ENCODE data around the gene GATA5. TPM values are rescaled to one million over a fixed set of nuclear protein-coding genes. Genes with fewer than 3 reads are reported as not detected.
"Not testable (repeated sequence)": the region's sequence is repeated elsewhere in the genome, so short reads cannot be mapped to it uniquely, and the experiment has no call there.

GATA5 gene
- total RNA-seq, 1 experiment from 2014 or later = 1.6 TPM

DNA sequence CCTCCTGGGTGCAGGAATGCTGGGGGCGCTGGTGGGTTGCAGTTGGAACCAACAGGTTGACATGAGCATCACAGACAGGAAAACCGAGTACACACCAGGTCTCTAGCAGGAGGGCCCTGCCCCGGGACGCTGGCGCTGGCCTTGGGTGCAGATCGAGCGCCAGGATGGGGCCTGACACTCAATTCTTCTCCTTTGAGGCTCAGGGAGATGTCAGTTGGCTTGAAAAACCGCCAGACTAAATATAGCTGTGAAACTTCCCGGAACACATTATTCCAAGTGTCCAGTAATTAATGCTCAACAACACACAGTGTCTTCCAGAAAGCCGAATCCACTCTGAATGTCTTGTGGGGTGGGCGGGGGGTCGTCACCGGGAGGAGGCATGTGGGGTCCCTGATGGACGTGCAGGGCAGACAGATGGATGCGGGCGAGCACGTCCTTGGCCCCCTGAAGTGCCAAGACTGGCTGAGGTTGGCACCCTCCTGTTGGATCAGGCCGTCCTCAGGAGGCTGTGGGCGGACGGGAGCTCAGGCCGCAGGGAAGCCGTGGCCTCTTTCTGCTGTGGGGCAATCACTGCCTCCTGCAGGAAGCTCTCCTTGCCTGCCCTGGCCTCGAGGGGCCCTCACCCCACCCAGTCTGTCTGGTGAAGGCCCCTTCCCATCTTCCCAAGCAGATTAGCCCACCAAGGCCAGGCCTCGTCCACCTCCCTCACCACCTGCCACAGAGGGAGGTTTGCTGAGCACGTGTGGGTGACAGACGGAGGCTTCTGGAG, 19.4 kb upstream of the GATA5 start:
- Histone ChIP-seq H3K27me3 (no peaks in the 10 kb centered on the region), H3K36me3 (no peaks in the 10 kb centered on the region), H3K9me3 (no peaks in the 10 kb centered on the region), H3K4me3 (no peak overlapping the region)
- DNase-seq = no peak

DNA sequence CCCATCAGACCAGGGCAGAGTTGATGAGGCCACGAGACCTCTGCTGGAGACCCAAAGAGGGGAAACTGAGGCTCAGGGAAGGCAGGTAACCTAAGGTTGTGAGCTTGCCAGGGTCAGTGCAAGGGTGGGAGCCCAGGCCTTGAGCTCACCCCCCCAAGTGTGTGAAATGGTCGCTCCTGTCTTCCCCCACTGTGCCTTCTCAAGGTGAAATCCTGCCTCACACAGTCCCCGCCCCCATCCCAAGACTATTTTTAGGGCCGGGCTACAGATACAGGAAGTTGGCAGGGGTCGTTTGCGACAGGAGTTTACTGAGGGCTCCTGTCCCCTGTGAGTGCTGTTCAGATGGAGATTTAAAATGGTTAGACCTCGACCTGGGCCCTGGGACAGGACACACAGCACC, 18.7 kb upstream of the GATA5 start:
- no peak for DNase-seq
- H3K36me3 ChIP-seq = no peaks in the 10 kb centered on the region
- no peaks in the 10 kb centered on the region for H3K9me3 ChIP-seq
- H3K4me3 ChIP-seq = no peak overlapping the region
- no peaks in the 10 kb centered on the region for H3K27me3 ChIP-seq

DNA sequence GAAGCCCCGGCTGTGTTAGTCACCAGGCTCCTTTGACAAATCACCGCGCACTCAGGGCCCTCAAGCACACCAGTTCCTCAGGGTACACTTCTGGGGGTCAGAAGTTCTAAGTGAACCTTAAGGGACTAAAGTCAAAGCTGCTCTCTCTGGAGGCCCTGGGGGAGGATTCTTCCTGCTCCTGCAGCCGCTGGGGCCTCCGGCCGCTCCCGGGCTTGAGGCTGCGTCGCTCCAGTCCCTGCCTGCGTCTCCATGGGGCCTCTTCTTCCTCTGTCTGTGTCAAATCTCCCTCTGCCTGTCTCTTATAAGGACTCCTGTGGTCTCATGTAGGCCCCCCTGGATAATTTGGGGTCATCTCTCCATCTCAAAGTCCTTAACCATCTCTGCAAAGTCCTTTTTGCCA, 18.1 kb upstream of the GATA5 start:
- no peak for DNase-seq
- H3K9me3 ChIP-seq = no peaks in the 10 kb centered on the region
- H3K4me3 ChIP-seq = no peak overlapping the region
- no peaks in the 10 kb centered on the region for H3K27me3 ChIP-seq
- no peaks in the 10 kb centered on the region for H3K36me3 ChIP-seq

DNA sequence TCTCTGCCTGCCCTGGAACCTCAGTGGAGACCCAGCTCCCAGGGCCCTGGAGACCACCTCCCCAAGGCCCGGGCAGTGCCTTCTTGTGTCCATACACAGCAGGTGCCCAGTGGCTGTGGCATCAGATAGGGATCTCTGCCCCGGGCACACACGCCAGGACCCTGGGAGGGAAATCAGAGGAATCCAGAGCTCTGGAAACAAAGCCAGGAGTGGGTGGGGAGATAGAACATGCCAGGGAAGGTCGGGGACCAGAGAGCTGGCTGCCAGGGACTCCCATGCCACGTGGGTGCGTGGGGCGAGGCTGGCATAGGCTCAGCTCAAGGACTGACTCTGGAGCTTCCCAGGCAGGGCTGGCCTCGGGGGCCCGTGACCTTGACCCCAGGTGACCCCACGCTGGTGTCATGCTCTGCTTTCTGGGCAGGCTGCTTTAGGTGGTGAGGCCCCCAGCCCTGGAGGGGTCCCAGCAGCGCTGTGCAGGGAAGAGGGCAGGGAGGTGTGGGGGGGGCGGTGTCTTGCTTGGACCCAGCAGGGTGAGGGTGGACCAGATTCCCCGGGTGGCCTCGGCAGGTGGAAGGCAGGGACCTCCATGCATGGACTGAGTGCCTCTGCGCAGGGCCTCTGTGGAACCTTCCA, 17.6 kb upstream of the GATA5 start:
- Histone ChIP-seq H3K36me3 (no peaks in the 10 kb centered on the region), H3K27me3 (no peaks in the 10 kb centered on the region)
- DNase-seq = no peak

DNA sequence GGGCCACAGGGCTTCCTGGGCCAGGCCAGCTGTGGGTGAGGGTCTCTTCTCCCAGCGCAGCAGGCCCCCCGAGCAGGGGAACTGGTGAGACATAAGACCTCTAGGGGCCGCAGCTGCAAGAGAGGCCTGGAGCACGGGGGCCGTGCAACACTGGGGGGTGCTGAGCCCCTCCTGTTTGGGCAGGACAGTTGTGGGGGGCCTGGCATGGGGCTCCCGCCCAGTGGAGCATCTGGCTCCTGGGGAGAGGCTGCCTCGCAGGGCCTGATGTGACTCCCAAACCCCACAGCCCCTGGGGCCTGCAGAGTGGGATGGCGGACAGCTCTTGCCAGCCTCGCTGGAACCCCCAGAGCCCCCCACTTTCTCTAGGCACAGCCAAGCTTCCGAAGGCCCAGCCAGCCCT, 16.9 kb upstream of the GATA5 start:
- Histone ChIP-seq H3K4me3 (no peak overlapping the region), H3K9me3 (no peaks in the 10 kb centered on the region), H3K27me3 (no peaks in the 10 kb centered on the region), H3K36me3 (no peaks in the 10 kb centered on the region)
- no peak for DNase-seq

More for the DNA sequence above, 17.6 kb upstream of the GATA5 start:
- Histone ChIP-seq H3K9me3 (no peaks in the 10 kb centered on the region), H3K4me3 (no peak overlapping the region)

DNA sequence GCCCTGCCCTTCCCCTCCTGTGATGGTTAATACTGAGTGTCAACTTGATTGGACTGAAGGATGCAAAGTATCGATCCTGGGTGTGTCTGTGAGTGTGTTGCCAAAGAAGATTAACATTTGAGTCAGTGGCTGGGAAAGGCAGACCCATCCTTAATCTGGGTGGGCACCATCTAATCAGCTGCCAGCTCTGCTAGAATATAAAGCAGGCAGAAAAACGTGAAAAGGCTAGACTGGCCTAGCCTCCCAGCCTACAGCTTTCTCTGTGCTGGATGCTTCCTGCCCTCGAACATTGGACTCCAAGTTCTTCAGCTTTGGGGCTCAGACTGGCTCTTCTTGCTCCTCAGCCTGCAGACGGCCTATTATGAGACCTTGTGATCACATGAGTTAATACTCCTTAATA, 15.0 kb upstream of the GATA5 start:
- DNase-seq, H3K4me3 ChIP-seq, H3K36me3 ChIP-seq, H3K9me3 ChIP-seq, H3K27me3 ChIP-seq: not testable (repeated sequence)

DNA sequence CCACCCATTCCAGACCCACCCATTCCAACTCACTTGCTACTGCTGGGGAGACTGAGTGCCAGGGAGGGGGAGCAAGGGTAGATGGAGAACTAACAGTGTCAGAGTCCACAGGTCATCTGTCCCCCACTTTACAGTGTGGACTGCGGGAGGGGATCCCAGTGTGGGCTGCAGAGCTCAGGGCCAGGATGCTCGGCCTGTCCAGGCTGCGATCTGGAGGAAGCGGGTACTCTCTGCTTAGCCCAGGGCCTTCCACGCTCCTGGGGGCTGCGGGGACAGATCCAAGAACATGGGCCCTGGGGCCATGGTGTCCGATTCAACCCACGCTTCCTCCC, 14.1 kb upstream of the GATA5 start:
- no peak for DNase-seq
- Histone ChIP-seq H3K9me3 (no peaks in the 10 kb centered on the region), H3K36me3 (no peaks in the 10 kb centered on the region), H3K4me3 (no peak overlapping the region), H3K27me3 (no peaks in the 10 kb centered on the region)

DNA sequence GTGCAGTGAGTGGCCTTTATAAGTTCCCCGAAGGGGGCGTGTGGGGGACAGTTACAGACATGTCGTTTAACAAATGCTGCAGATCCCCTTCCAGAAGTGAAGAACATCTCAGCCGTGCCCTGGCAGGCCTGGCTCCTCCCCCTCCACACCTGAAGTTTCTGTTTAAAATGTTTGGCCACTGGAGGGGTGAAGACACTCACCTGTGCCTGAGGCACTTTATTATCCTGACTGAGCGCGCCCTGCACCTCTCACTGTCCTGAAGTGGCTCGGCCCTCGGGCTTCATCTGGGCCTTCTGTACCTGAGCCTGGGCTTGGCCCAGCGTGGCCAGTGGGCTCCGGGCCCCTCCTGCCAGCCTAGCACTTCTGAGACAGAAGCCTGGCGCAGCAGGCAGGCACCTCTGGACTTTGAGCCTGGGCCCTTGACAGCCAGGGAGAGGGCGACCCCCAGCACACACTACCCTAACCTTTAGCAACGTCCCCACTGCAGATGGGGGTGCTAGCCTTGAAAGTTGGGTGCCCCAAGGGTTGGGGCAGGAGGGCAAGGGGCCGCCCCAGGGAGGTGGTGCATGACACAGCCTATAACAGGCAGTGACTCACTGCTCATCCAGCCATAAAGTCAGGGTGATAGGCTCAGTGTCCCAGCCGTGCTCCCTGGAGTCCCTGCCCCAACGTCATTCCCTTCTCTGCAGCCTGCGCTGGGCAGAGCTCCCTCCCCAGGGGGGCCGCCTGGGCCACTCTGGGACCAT, 13.6 kb upstream of the GATA5 start:
- no peak overlapping the region for H3K4me3 ChIP-seq
- DNase-seq = peak; percentile 53
- H3K36me3 ChIP-seq = no peaks in the 10 kb centered on the region
- H3K27me3 ChIP-seq = no peaks in the 10 kb centered on the region
- no peaks in the 10 kb centered on the region for H3K9me3 ChIP-seq

DNA sequence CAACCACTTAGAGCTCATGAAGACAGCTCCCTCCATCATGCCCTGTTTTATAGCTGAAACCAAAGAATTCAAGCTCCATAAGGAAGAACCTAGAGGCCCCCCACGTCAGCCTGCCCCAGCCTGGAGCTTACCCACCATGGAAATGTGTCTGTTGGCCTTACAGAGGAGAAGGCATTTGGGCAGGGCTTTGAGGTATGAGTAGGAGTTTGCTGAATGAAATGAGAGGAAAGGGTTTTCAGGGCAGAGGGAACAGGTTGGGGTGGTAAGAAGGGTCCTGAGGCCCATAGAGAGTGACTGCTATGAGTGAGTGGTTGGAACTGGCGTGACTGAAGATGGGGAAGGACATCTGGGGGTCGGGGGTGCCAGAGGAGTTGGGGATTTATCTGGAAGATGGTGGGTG, 12.7 kb upstream of the GATA5 start:
- Histone ChIP-seq H3K36me3 (no peaks in the 10 kb centered on the region), H3K4me3 (no peak overlapping the region), H3K27me3 (no peaks in the 10 kb centered on the region), H3K9me3 (no peaks in the 10 kb centered on the region)
- DNase-seq = no peak

DNA sequence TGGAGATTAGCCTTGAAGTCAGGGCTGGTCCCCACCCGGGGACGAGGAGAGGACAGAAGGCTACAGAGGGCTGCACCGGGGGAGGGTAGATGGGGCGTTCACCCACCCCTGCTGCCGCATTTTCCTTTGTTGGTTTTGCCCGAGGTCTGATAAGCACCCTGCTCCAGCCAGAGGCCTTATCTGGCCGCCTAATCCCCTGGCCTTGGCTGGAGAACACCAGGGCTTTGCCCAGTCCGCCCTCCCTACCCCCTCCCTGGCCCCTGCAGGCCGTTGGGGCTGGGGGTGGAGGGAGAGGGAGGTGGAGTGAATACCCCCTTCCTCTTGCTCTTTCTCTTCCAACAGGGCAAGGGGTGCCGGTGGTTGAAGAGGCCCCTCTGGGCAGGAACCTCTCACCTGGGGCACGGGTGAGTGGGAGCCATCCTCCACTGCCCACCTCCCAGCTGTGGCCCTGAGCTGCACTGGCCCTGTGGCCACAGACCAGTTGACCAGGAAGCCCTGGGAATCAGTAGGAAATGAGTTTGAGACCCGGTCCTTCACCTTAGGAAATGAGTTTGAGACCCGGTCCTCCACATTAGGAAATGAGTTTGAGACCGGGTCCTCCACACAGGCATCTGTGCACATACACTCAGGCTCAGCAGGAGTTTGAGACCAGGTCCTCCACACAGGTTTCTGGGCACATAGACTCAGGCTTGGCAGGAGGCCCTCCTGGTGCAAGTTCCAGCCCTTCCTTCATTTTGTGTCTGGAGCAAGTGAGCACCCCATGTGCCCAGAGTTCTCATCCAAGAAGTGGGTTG, 12.0 kb upstream of the GATA5 start:
- H3K4me3 ChIP-seq = no peak overlapping the region
- DNase-seq = no peak
- H3K27me3 ChIP-seq = no peaks in the 10 kb centered on the region
- H3K9me3 ChIP-seq = no peaks in the 10 kb centered on the region
- no peaks in the 10 kb centered on the region for H3K36me3 ChIP-seq

DNA sequence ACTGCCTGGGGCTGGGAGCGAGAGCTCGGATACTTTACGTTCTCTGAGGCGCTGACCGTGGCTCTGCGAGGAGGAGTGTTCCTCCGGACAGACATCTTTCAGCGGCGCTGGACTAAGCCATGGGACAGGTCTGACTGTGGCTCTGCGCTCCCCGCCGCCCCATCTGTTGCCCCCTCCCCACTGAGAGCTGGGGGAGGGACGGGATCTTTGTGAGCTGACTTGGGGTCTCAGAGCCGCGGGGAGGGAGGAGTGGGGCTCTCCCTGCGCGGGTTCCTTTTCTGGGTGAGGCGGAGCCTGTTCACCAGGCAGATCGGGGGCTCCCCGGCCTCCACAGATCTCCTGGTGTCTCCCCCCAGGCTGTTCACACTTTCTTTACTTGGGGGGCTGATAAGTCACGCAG, 11.3 kb upstream of the GATA5 start:
- Histone ChIP-seq H3K36me3 (no peaks in the 10 kb centered on the region), H3K27me3 (no peaks in the 10 kb centered on the region), H3K9me3 (no peaks in the 10 kb centered on the region), H3K4me3 (no peak overlapping the region)
- no peak for DNase-seq

DNA sequence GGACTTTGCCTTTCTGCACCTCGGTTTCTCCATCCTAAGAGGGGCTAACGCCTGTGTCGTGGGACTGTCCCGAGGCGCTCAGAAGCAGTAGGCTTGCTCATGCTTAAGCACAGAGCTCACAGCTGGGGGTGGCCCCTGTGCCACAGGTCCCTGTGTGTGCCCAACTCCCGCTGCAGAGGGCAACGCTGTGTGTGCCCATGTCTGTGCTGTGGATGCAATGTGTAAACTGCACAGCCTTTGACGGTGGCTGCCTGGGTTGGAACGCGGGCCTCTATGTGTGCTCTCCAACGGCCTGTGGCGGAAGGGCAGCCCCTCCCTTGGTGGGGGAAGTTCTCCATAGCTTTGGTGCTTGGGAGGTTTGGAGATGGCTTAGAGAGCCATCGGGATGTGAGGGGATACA, 10.7 kb upstream of the GATA5 start:
- DNase-seq = no peak
- no peaks in the 10 kb centered on the region for H3K27me3 ChIP-seq

DNA sequence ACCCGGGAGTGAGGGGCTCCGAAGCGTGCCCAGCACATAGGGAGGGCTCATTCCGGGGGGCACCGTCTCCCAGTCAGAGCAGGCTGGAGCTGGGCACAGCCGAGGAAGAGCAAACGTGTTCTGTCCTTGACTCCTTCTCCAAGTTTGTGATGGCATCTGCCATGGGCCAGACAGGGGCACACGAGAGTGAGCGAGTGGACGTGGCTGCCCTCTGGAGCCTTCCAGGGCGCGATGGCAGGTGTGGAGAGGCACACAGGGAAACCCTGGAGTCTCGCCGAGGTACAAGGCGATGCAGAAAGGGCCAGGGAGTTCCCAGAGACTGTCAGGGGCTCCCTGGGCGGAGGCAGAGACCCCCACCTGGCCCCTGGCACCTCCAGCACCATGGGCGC, 9.9 kb upstream of the GATA5 start:
- Histone ChIP-seq H3K27me3 (no peaks in the 10 kb centered on the region), H3K9me3 (no peaks in the 10 kb centered on the region), H3K4me3 (no peak overlapping the region), H3K36me3 (no peaks in the 10 kb centered on the region)
- DNase-seq = no peak

More for the DNA sequence above, 10.7 kb upstream of the GATA5 start:
- Histone ChIP-seq H3K4me3 (no peak overlapping the region), H3K36me3 (no peaks in the 10 kb centered on the region), H3K9me3 (no peaks in the 10 kb centered on the region)

DNA sequence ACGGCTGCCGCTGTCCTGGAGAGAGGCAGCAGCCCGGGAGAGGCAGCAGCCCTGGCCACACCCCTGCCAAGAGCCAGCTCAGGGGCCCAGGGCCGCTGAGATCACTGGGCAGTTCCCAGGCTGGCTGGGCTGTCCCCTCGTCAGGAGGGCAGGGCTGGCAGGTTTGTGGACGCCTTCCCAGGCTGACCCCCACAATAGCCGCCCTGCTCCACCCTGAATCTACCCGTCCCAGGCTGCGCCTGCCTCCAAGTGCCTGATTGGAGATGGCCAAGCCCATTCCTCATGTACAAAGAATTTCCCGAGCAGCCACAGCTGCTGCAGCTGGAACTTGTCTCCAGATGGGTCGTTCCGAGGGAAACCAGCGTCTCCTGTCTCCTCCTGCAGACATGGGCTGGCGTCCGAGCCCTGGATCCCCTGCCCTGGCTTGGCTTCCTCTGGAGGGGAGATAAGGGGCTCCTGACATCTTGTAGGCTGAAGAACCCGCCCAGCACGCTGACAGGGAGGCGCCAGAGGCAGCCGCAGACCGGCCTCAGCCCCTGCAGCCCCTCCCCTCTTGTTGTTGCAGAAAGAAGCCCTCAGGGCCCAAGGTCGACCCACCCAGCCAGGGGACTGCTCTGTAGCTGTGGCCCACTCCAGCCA, 9.4 kb upstream of the GATA5 start:
- Histone ChIP-seq H3K27me3 (no peaks in the 10 kb centered on the region), H3K9me3 (no peaks in the 10 kb centered on the region), H3K36me3 (no peaks in the 10 kb centered on the region), H3K4me3 (no peak overlapping the region)
- DNase-seq = peak; percentile 70

DNA sequence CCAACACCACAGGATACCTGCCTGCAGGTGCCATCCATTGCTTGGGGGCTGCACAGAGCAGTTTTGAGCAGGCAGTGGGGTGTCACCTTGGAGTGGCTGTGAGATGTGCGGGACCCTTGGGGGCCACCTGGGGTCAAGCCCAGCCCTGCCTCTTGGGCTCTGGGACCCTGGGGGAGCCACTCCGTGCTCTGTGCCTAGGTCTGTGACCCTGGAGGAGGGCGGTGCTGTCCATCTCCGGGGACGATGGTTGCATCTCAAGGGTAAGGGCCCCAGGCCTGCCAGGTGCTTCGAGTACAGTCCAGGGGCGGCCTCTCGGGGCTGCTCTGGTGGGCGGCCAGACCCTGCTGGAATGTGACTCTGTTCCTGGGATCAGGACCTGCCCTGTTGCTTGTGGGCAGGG, 8.7 kb upstream of the GATA5 start:
- no peaks in the 10 kb centered on the region for H3K36me3 ChIP-seq
- no peaks in the 10 kb centered on the region for H3K9me3 ChIP-seq
- no peak overlapping the region for H3K4me3 ChIP-seq
- DNase-seq = no peak
- no peaks in the 10 kb centered on the region for H3K27me3 ChIP-seq

DNA sequence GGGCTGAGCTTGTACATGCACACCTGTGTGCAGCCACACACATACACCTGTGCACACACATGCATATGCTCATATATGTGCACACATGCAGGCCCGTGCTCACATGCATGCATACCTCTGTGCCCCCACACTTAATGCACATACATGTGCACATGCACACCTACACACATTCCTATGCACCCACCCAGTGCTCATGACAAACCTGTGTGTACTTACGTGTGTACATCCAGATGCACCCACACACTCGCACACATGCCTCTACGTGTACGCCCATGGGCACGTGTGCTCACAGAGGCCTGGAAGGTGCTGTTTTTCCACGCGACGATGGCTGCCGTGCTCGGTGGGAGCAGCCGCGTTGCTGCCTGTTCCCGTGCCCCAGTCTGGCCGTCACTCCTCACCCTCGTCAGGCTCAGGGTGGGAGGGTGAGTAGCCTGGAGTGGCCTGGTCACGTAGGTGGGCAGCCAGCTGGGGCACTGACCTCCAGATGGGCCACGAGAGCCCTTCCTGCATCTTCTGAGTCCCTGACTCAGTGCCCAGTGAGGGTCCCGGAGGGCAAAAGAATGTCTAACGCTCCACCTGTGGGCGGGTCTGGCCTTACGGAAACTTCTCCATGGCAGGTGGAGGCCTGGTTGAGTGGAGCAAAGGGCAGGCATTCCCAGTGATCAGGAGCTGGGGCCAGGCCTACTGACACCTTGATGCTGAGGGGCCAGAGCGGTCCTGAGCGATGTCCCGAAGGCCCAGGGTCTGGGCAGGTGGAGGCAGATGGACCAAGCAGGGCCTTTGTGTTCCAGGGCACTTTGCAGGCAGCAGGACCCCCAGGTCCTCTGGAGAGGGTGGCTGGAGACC, 8.0 kb upstream of the GATA5 start:
- Histone ChIP-seq H3K4me3 (no peak overlapping the region), H3K27me3 (peaks cover 3% of the 10 kb centered on the region), H3K36me3 (no peaks in the 10 kb centered on the region), H3K9me3 (no peaks in the 10 kb centered on the region)
- DNase-seq = no peak
